Stomach (tissue), 9 donors: ENCODE results near the gene CAMK2B. TPM values are rescaled to one million over a fixed set of nuclear protein-coding genes. Genes with fewer than 3 reads are reported as not detected.

ENCODE experiments used
- DNase-seq, 2 donors: peaks; one replicate each; pipeline versions ENCODE4 v3.0.0 to v3.0.0-alpha.2; 2013 to 2019
- H3K27ac ChIP-seq, 5 donors: fragments of 200-600 bp in 4 of 5; sonication (generic) in 4 of 5; one replicate each; pipeline ENCODE4 v1.5.1; 2013 to 2019; ENCODE audit warnings: mild to moderate bottlenecking in 1 of 5, moderate library complexity in 1 of 5
- H3K27me3 ChIP-seq, 3 donors: fragments of 200-600 bp; sonication (generic); one replicate each; pipeline ENCODE4 v1.5.1; 2017 to 2019; ENCODE audit warnings: mixed run types in 1 of 3
- H3K36me3 ChIP-seq, 4 donors: fragments of 200-600 bp; sonication (generic); 1 replicate in 3 of 4; 2 replicates in 1 of 4; pipeline ENCODE4 v1.5.1; 2016 to 2019
- H3K4me1 ChIP-seq, 4 donors: fragments of 200-600 bp; sonication (generic); one replicate each; pipeline ENCODE4 v1.5.1; 2016 to 2019
- H3K4me3 ChIP-seq, 4 donors: fragments of 200-600 bp; sonication (generic) in 3 of 4; one replicate each; pipeline ENCODE4 v1.5.1; 2016 to 2019; ENCODE audit warnings: mild to moderate bottlenecking in 1 of 4
- H3K9me3 ChIP-seq, 4 donors: fragments of 200-600 bp; sonication (generic); one replicate each; pipeline ENCODE4 v1.5.1; 2016 to 2019
- EP300 ChIP-seq: sonication (generic); formaldehyde crosslinking; IDR thresholded peaks from one replicate; pipeline ENCODE4 v1.6.1; 2017; ENCODE audit warnings: antibody characterized with exemption
- POLR2A ChIP-seq, 4 donors: fragments of 450-650 bp; IDR thresholded peaks; one replicate each; pipeline ENCODE4 v1.6.1; 2016; ENCODE audit warnings: antibody characterized with exemption in 4 of 4, control low read depth in 2 of 4, mild to moderate bottlenecking in 1 of 4, moderate library complexity in 1 of 4
- POLR2AphosphoS5 ChIP-seq, 3 donors: sonication (generic); formaldehyde crosslinking; IDR thresholded peaks; one replicate each; pipeline ENCODE4 v1.6.1; 2016; ENCODE audit warnings: antibody characterized with exemption in 3 of 3
- WGBS, 5 donors: extraction: QIAGEN DNeasy Blood & Tissue Kit in 3 of 5; methylation state at CpG; one replicate each; pipeline versions ENCODE4 v1.1.5 to v1.1.7; 2013 to 2018; 5-methylcytosine and 5-hydroxymethylcytosine counted together
- intact Hi-C: fragments of 100-400 bp; cut with DNase I; formaldehyde crosslinking; loops from one replicate; pipeline ENCODE4 v1.15.1; 2023; ENCODE audit warnings: low total_unique reads
- polyA plus RNA-seq, 3 donors: library from polyadenylated mRNA; stranded (reverse); fragments of 200-250 nt; gene quantifications; one replicate each; pipeline ENCODE4 v1.2.3, GENCODE V29; 2013
- total RNA-seq, 5 donors: library from RNA; depleted of rRNA; stranded (reverse); fragments of >200 nt; gene quantifications; one replicate each; pipeline versions ENCODE4 v1.1.0 to v1.2.3, GENCODE V29; 2014 to 2016
- TF ChIP-seq, protein P1 (sequence below), 7 experiments: fragments of 450-650 bp in 4 of 7; fragments of 200-600 bp in 3 of 7; sonication (generic) in 3 of 7; IDR thresholded peaks; one replicate each; pipeline ENCODE4 v1.5.1; 2016 to 2019; ENCODE audit warnings: antibody characterized with exemption in 7 of 7, control low read depth in 2 of 7, mild to moderate bottlenecking in 1 of 7
- donor health status: healthy with polysubstance abuse.
- donor health status: Bipolar disorder and iron deficiency.
- donor health status: healthy.

CAMK2B gene
- total and polyA plus RNA-seq, 8 donors = 0.92 to 28.4 (median 5.4) TPM; not detected in 2

- H3K4me3 ChIP-seq = no peak overlapping the region
- TF ChIP-seq POLR2AphosphoS5 (IDR thresholded peaks at IDR 0.05) (no peak), EP300 (no peak), POLR2A (IDR thresholded peaks at IDR 0.05) (no peak)
- TF ChIP-seq, protein P1, sequence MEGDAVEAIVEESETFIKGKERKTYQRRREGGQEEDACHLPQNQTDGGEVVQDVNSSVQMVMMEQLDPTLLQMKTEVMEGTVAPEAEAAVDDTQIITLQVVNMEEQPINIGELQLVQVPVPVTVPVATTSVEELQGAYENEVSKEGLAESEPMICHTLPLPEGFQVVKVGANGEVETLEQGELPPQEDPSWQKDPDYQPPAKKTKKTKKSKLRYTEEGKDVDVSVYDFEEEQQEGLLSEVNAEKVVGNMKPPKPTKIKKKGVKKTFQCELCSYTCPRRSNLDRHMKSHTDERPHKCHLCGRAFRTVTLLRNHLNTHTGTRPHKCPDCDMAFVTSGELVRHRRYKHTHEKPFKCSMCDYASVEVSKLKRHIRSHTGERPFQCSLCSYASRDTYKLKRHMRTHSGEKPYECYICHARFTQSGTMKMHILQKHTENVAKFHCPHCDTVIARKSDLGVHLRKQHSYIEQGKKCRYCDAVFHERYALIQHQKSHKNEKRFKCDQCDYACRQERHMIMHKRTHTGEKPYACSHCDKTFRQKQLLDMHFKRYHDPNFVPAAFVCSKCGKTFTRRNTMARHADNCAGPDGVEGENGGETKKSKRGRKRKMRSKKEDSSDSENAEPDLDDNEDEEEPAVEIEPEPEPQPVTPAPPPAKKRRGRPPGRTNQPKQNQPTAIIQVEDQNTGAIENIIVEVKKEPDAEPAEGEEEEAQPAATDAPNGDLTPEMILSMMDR (IDR thresholded peaks at IDR 0.05) = no peak
- WGBS, 5 donors = 27 to 49% (median 35%) methylated on average over 9 to 11 of the region's 11 CpGs
- peaks cover 0 to 58% (median 6%) of the 10 kb centered on the region in 3 donors for H3K27me3 ChIP-seq
- H3K27ac ChIP-seq = no peak overlapping the region
- intact Hi-C loops = no loop called here
- H3K9me3 ChIP-seq = no peaks in the 10 kb centered on the region
- peaks cover 0 to 9% (median 2%) of the 10 kb centered on the region in 4 donors for H3K4me1 ChIP-seq
- H3K36me3 ChIP-seq = no peaks in the 10 kb centered on the region
- DNase-seq = peak in 1 of 2 donors; percentile 53
Measured at GRCh38 chr7:44264221-44264931, 61.0 kb downstream of the CAMK2B start.

DNA sequence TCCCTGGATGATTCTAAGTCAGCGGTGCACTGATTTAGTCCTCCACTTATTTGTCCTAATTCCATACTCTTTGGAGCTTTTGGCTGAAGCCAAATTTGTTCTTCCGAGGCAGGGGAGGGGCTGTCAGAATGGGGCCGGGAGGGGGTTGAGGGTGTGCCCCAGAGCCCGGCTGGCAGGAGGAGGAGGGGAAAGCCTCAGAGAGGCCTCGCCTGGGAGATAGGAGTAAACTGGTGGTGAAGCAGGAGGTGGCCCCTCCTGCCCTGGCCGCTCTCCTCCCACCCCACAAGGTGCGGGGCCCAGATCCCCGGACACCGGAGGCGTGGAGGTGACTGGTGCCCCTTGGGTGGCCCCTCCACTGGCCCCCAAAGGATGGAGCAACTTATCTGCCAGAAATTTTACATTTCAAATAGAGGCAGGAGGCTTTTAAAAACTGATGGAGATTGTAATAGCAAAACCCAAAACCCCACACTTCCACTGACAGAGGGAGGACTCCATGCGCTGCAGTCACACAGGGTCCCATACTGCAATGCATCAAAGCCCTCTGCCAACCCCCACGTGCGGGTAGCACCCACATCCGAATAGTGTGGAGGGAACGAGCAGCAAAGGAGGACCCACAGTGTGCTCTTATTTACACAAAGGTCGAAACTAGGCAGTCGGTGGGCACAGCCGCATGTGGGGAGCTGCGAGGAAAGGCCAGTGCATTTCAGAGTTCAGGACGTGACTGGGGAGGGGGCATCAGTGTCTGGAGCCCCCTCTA is 61.9 kb downstream of the CAMK2B start:
- no peaks in the 10 kb centered on the region for H3K9me3 ChIP-seq
- no peak for TF ChIP-seq EP300
- no peak overlapping the region for H3K27ac ChIP-seq
- peak in 1 of 2 donors; percentile 42 for DNase-seq
- WGBS, 5 donors = 54 to 71% (median 58%) methylated on average over 20 of the region's 20 CpGs
- intact Hi-C loops = no loop called here
- peaks cover 0 to 51% (median 6%) of the 10 kb centered on the region in 3 donors for H3K27me3 ChIP-seq
- H3K4me1 ChIP-seq = peaks cover 6 to 18% (median 10%) of the 10 kb centered on the region in 4 donors
- H3K4me3 ChIP-seq = no peak overlapping the region
- H3K36me3 ChIP-seq = no peaks in the 10 kb centered on the region

DNA sequence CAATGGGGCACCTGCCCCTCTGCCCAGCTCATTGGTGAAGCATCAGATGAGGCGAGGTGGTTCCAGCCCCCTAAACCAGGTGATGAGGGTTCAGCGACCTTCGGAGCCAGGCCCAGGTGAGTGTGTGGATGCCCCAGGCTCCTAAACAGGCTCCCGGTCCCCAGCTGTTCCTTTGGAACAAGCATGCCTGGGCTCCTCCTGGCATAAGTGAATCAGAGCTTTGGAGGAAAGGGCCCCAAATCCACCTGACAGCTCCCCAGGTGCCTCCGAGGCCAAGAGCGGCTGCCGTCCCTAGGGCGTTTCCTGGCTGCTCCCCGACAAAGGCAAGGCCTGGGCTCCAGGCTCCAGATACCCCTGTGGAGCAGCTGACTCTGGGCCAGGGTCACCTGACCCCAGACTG is 63.4 kb downstream of the CAMK2B start:
- no peak for DNase-seq
- Histone ChIP-seq H3K27ac (no peak overlapping the region), H3K9me3 (no peaks in the 10 kb centered on the region), H3K27me3 (peaks cover 0 to 47% (median 6%) of the 10 kb centered on the region in 3 donors), H3K4me3 (no peak overlapping the region), H3K36me3 (no peaks in the 10 kb centered on the region), H3K4me1 (peaks cover 19 to 31% (median 23%) of the 10 kb centered on the region in 4 donors)
- no peak for TF ChIP-seq POLR2AphosphoS5 (IDR thresholded peaks at IDR 0.05)
- TF ChIP-seq EP300 = no peak
- no peak for TF ChIP-seq POLR2A (IDR thresholded peaks at IDR 0.05)
- TF ChIP-seq, protein P1 (IDR thresholded peaks at IDR 0.05) = no peak
- WGBS, 5 donors = 87 to 100% (median 94%) methylated on average over 2 to 9 of the region's 9 CpGs
- intact Hi-C loops = no loop called here

DNA sequence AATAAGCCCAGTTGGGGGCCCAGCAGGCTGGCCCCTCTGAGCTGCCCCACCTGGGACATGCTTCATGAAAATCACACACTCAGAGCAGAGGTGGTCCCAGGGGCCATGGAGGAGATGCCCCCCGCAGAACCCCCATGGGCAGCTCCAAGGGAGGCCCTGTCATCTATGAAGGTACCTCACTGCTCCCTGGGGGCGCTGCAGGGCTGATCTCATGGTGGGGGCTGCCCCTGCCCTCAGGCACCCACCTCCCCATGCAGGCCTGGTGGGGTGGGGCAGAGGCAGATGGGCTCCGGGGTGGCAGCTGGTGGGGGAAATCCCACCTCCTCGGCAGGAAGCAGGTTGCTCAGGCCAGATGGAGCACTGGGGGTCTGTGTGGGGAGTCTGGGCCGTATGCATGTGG is 64.2 kb downstream of the CAMK2B start:
- H3K4me3 ChIP-seq = no peak overlapping the region
- no peaks in the 10 kb centered on the region for H3K9me3 ChIP-seq
- TF ChIP-seq POLR2AphosphoS5 (IDR thresholded peaks at IDR 0.05) (no peak), POLR2A (IDR thresholded peaks at IDR 0.05) (no peak), EP300 (no peak)
- TF ChIP-seq, protein P1 (IDR thresholded peaks at IDR 0.05) = no peak
- peaks cover 19 to 31% (median 23%) of the 10 kb centered on the region in 4 donors for H3K4me1 ChIP-seq
- H3K36me3 ChIP-seq = no peaks in the 10 kb centered on the region
- 69 to 86% (median 81%) methylated on average over 3 to 5 of the region's 5 CpGs for WGBS, 5 donors
- H3K27me3 ChIP-seq = peaks cover 0 to 39% (median 6%) of the 10 kb centered on the region in 3 donors
- no peak for DNase-seq
- intact Hi-C loops = no loop called here
- no peak overlapping the region for H3K27ac ChIP-seq
